Ascending aorta (tissue), 2 donors: Measurements from ENCODE around the gene ZNRF3. TPM values are rescaled to one million over a fixed set of nuclear protein-coding genes. Genes with fewer than 3 reads are reported as not detected.

Source experiments
- DNase-seq, 2 donors: peaks; one replicate each; pipeline ENCODE4 v3.0.0-alpha.2; 2019; ENCODE audit warnings: low spot score in 2 of 2
- H3K27ac ChIP-seq, 2 donors: fragments of 200-600 bp; sonication (generic); one replicate each; pipeline ENCODE4 v1.5.1; 2016 to 2017; ENCODE audit warnings: mild to moderate bottlenecking in 1 of 2
- H3K27me3 ChIP-seq: fragments of 200-600 bp; sonication (generic); one replicate; pipeline ENCODE4 v1.5.1; 2017
- H3K36me3 ChIP-seq, 2 donors: fragments of 200-600 bp; sonication (generic); one replicate each; pipeline ENCODE4 v1.5.1; 2016
- H3K4me1 ChIP-seq, 2 donors: fragments of 200-600 bp; sonication (generic); one replicate each; pipeline ENCODE4 v1.5.1; 2016 to 2017; ENCODE audit warnings: mild to moderate bottlenecking in 1 of 2
- H3K4me3 ChIP-seq, 2 donors: fragments of 200-600 bp; sonication (generic); one replicate each; pipeline ENCODE4 v1.5.1; 2016 to 2017; ENCODE audit warnings: mild to moderate bottlenecking in 1 of 2
- H3K9me3 ChIP-seq, 2 donors: fragments of 200-600 bp; sonication (generic); one replicate each; pipeline ENCODE4 v1.5.1; 2016
- CTCF ChIP-seq, 3 experiments: fragments of 200-600 bp in 2 of 3; fragments of 450-650 bp in 1 of 3; sonication (generic) in 2 of 3; IDR thresholded peaks; one replicate each; pipeline ENCODE4 v1.5.1; 2016 to 2019; ENCODE audit warnings: antibody characterized with exemption in 3 of 3, mild to moderate bottlenecking in 1 of 3, moderate library complexity in 1 of 3
- intact Hi-C: fragments of 100-400 bp; cut with DNase I; formaldehyde crosslinking; loops from one replicate; pipeline ENCODE4 v1.15.1; 2023
- total RNA-seq: library from RNA; depleted of rRNA; stranded (reverse); fragments of >200 nt; gene quantifications from one replicate; pipeline ENCODE4 v1.1.0, GENCODE V29; 2016

Gene ZNRF3
- total RNA-seq, 1 donor from 2014 or later = 49.1 TPM

- peak; percentile 17 to 49 (median 26) for TF ChIP-seq CTCF (IDR thresholded peaks at IDR 0.05)
- Histone ChIP-seq H3K27me3 (no peaks in the 10 kb centered on the region), H3K4me3 (peak overlapping the region in 1 of 2 donors; percentile 9), H3K27ac (peak overlapping the region in 1 of 2 donors; percentile 62), H3K4me1 (peaks cover 8 to 40% of the 10 kb centered on the region in 2 donors), H3K9me3 (peaks cover 0 to 6% of the 10 kb centered on the region in 2 donors), H3K36me3 (no peaks in the 10 kb centered on the region)
- intact Hi-C loops = loop anchor here (2.0 to 5.0 kb wide), 3 partner anchors 67 to 95 kb away; no protein-coding TSS in a partner anchor
- DNase-seq = no peak
These were observed 68.7 kb downstream of the ZNRF3 start for GRCh38 chr22:28951969-28952521.

GRCh38 chr22:28952857-28953256, 69.5 kb downstream of the ZNRF3 start:
- intact Hi-C loops = loop anchor here (5.0 kb wide), 2 partner anchors 79 to 96 kb away; no protein-coding TSS in a partner anchor
- no peaks in the 10 kb centered on the region for H3K36me3 ChIP-seq
- H3K9me3 ChIP-seq = no peaks in the 10 kb centered on the region
- H3K27ac ChIP-seq = peak overlapping the region; percentile 3 to 38
- DNase-seq = no peak
- H3K4me1 ChIP-seq = peaks cover 8 to 40% of the 10 kb centered on the region in 2 donors
- no peak for TF ChIP-seq CTCF (IDR thresholded peaks at IDR 0.05)
- no peak overlapping the region for H3K4me3 ChIP-seq
- H3K27me3 ChIP-seq = no peaks in the 10 kb centered on the region

- TF ChIP-seq CTCF (IDR thresholded peaks at IDR 0.05) = no peak
- no peaks in the 10 kb centered on the region for H3K27me3 ChIP-seq
- no peaks in the 10 kb centered on the region for H3K36me3 ChIP-seq
- no peak for DNase-seq
- H3K4me3 ChIP-seq = no peak overlapping the region
- no peaks in the 10 kb centered on the region for H3K9me3 ChIP-seq
- H3K4me1 ChIP-seq = peaks cover 8 to 40% of the 10 kb centered on the region in 2 donors
- intact Hi-C loops = loop anchor here (5.0 kb wide), 2 partner anchors 79 to 96 kb away; no protein-coding TSS in a partner anchor
- H3K27ac ChIP-seq = peak overlapping the region; percentile 3 to 38
These were observed 70.0 kb downstream of the ZNRF3 start for GRCh38 chr22:28953403-28953802.

- DNase-seq = no peak
- no peak for TF ChIP-seq CTCF (IDR thresholded peaks at IDR 0.05)
- no peaks in the 10 kb centered on the region for H3K27me3 ChIP-seq
- H3K27ac ChIP-seq = peak overlapping the region; percentile 3 to 38
- no peaks in the 10 kb centered on the region for H3K9me3 ChIP-seq
- H3K4me3 ChIP-seq = no peak overlapping the region
- H3K4me1 ChIP-seq = peaks cover 8 to 39% of the 10 kb centered on the region in 2 donors
- H3K36me3 ChIP-seq = no peaks in the 10 kb centered on the region
- intact Hi-C loops = loop anchor here (5.0 kb wide), 2 partner anchors 78 to 97 kb away; no protein-coding TSS in a partner anchor
These were observed 70.9 kb downstream of the ZNRF3 start for GRCh38 chr22:28953976-28954880.

GRCh38 chr22:28955817-28956216, 72.4 kb downstream of the ZNRF3 start:
- Histone ChIP-seq H3K9me3 (no peaks in the 10 kb centered on the region), H3K4me3 (no peak overlapping the region), H3K4me1 (peaks cover 6 to 24% of the 10 kb centered on the region in 2 donors), H3K36me3 (no peaks in the 10 kb centered on the region), H3K27ac (no peak overlapping the region), H3K27me3 (no peaks in the 10 kb centered on the region)
- TF ChIP-seq CTCF (IDR thresholded peaks at IDR 0.05) = no peak
- intact Hi-C loops = no loop called here
- no peak for DNase-seq
